Cardiac septum (tissue), 1 donor: ENCODE data around the gene GHRH. TPM values are rescaled to one million over a fixed set of nuclear protein-coding genes. Genes with fewer than 3 reads are reported as not detected.

Source experiments
- DNase-seq: peaks from one replicate; pipeline ENCODE4 v3.0.0-alpha.2; 2020; ENCODE audit warnings: low spot score
- intact Hi-C: fragments of 100-400 bp; cut with DNase I; formaldehyde crosslinking; loops from one replicate; pipeline ENCODE4 v1.14.0; 2022
- total RNA-seq: library from RNA; stranded (reverse); fragmentation: NEBNext Ultra II Directional; extraction: Animal tissue kit (Norgen Biotek cat#: 25700); gene quantifications from one replicate; pipeline ENCODE4 v1.2.1, GENCODE V29; 2021
- donor health status: DM: no; HTN: no; CAD: no.

The GHRH gene
- total RNA-seq, 1 donor from 2014 or later: not detected

DNA sequence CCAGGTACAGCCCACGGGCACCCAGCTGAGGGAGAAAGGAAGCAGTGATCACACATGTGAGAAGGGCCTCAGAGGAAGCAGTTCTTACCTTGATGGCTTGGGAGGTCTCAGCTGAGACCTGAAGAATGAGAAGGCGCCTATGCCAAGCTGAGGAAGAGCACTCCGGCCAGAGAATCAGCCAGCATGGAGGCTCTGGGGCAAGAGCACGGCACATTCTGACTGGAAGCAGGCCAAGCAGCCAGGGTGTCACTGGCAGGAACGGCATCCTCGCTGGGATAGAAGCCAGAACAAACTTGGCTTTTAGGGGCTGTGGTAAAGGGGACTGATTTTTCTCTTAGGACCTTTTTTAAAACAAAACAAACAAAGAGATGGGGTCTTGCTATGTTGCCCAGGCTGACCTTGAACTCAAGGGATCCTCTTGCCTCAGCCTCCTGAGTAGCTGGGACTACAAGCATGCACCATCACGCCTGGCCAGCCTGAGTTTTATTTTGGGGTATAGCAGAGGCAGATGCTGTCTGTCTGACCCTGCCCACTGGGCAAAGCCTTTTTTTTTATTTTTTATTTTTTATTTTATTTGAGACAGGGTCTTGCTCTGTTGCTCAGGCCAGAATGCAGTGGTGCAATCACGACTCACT lies 17.6 kb downstream of the GHRH start:
- peak; percentile 76 for DNase-seq
- intact Hi-C loops: no loop called here

DNA sequence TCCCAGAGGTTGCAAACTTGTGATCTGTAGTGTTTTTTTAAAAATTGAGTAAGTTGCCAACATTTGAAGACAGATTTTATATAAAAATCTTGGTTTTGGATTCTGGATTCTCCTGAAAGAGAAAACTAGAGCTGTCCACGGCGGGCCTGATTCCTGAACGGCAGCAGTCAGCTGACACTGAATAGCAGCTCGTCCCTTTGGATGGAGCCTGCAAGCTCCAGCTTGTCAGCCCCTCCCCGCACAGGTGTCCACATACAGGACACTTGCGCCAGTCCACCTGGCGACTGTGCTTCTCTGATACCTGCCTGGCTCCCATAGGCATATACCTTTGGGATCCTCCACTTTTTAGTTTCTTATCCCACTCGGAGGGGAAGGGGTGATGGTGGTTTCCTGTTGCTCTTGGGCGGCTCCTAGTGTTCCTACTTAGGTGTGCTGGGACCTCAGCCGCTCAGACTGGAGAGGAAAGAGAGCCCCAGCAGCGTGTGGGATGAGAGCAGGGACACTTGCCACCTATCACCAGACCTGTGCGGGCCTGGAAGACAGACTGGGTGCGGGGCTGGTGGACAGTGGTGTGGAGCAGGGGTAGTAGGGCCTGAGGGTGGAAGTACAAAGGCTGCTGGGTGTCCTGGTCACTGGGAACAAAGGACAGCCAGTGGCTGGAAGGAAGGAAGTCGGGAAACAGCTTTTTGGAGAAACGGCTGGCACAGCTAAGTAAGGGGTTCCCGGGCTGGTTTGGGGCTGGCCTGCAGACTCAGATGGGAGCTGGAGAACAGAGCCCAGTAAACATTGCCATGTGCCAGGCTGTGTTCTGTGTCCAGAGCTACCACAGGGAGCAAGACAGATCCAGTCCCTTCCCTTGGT lies 18.3 kb downstream of the GHRH start:
- DNase-seq: peak; percentile 65
- intact Hi-C loops: no loop called here

DNA sequence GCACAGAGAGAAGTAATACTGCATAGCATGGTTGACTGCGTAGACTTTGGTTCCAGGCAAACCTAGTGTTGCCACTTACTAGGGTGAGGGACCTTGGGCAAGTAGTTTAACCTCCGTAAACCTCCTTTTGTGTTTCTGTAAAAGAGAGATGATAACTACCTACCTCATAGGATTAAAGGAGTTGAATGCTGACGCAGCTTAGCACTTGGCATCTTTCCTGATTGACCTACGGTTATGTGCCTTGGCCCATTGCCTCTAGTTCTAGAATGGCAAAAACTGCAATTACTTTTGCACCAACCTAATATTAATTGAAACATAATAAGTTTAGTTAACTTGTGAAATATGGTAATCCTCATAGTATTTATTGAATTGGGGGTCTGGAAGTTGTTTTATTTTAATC lies 19.1 kb downstream of the GHRH start:
- DNase-seq: peak; percentile 27
- intact Hi-C loops: no loop called here

DNA sequence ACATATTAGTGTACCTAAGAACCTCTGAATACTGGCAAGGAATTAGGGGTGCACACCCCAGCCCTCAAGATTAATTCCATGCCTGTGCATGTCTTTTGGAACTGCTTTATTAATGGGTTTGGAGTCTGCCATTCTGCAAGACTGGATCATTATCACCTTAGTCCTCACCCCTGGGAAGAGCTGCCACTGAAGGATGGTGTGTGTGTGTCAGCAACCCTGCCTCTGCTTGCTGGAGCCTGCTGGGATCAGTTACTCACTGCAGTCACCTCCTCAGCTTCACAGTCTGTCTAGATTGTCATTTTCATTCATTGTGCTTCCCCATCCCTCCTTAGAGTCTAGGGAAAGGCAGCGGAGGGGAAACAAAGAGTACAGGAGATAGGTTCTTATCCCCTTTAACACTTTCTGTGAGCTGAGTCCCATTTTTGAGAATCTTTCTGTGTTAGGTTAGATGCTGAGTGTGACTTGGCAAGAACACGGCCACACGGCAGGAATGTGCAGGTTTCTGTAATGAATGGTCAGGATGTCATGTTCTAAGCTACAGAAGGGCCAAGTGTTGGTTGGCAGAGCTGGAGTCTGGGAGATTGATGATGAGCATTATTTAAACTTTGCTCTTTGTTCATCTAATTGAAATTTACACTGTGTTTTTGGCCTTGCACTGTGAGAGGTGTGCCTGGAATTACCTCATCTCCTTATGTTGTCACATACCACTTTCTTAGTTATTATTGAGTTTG lies 21.1 kb downstream of the GHRH start:
- DNase-seq: peak; percentile 33
- intact Hi-C loops: no loop called here

DNA sequence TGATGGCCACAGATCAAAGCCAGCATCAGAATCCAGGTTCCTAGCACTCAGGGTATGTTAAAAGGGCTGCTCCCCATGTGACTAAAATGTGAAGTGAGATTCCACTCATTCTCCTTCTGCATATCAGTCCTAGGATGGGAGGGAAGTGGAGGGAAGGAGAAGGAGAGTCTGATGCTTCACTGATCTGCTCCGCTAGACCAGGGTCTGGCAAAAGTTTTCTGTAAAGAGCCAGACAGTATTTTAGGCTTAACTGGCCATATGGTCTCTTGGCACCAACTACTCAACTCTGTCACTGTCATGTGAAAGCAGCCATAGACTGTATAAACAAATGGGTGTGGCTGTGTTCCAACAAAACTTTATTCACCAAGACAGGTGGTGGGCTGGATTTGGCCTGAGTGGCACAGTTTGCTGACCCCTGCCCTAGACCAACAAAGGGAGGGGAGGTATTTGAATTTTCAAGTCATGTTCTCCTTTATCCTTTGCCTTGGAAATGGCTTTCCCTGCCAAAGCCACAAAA lies 22.6 kb downstream of the GHRH start:
- no peak for DNase-seq
- intact Hi-C loops: no loop called here

DNA sequence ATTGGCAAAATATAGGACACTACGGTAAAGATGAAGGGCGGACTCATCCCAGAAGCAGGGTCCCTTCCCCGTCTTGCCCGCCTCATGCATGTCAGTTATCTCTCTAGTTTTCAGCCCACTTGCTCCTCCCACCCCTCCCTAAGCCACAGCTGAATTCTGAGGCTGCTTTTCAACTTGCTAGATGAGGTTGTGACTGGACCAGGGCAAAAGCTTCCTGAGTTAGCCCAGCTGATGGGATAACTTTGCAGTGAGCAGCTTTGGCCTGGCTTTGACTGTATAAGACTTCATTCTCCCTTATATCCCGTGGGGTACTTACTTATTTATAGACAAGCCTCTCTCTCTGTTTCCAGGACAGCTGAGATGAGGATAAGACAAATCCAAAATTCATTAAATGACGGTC lies 23.2 kb downstream of the GHRH start:
- peak; percentile 38 for DNase-seq
- intact Hi-C loops: no loop called here

DNA sequence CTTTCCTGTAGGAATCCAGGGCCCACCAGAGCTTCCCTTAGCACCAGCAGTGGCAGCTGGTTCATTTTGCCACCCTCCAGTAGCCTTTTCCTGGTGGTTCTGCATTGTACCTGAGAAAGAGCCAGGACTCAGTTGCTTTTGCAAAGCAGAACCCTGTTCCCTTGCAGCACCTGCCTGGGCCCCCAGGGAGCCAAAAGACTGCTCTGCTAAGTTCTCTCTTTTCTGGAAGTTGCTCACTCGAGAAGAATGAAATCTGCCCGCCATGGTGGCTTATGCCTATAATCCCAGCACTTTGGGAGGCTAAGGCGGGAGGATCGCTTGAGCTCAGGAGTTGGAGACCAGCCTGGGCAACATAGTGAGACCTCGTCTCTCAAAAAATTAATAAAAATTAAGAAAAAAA lies 24.0 kb downstream of the GHRH start:
- peak; percentile 26 for DNase-seq
- intact Hi-C loops: no loop called here

DNA sequence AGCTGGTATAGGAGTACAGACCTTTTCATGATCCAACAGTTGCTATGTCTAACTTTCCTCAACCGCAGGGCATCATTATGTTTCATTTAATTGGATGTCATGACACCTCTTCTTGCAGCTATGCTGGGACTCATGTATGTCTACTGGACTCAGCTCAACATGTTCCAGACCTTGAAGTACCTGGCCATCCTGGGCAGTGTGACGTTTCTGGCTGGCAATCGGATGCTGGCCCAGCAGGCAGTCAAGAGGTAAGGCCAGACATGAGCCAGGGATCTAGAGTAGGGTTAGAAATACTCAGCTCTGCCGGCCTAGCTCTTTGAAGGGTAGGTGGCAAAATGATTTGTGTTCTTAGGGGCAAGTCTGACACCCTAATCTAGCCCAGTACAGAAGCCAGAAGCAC lies 25.2 kb downstream of the GHRH start:
- intact Hi-C loops: no loop called here
- DNase-seq: peak; percentile 70

DNA sequence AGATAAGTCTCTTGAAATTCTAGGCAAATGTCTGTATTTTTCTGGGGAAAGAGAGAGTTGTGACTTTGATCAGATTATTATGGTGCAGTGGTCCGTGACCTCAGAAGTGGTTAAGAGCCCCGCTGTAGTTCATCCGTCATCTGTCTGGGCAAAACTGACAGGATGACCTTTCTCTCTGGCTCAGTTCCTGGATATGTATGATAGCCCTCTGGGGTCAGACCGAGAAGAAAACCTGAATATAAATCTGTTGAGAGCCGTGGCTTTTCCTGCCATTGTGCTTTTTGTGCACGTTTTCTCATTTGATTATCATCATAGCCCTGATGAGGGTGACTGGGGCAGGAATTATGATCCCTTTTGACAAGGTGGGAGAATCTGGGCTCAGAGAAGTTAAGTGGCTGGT lies 26.5 kb downstream of the GHRH start:
- DNase-seq: no peak
- intact Hi-C loops: no loop called here

- intact Hi-C loops: no loop called here
- DNase-seq: no peak
These were observed 27.4 kb downstream of the GHRH start for GRCh38 chr20:37234254-37234581.

- no peak for DNase-seq
- intact Hi-C loops: no loop called here
These were observed 27.9 kb downstream of the GHRH start for GRCh38 chr20:37233548-37234253.

DNA sequence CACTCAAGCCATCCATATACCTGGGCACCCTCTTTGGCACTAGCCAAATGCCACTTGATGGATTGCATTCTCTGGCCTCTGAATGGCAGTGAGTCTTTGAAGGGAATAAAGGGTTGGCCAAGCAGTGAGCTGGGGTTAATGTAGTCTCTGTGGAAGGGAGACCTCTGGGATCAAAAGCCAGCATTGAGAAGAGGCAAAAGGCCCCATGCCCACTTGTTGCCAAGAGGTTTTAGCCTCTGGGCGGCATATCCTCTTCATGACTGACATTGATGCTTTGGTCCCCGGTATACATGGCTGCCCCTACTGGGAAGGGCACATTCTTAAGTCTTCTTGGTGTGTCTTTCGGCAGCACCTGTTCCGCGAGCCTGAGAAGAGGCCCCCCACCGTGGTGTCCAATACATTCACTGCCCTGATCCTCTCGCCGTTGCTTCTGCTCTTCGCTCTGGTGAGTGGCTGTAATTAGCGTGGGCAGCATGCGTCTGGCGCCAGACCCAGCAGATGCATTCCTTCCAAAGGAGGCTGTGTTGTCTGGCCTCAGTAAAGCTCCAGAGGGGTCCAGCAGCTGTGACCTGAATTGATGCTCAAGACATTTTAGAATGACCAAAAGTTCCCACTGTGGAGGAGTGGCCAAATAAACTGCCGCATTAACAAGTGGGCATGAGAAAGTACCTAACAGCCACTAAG lies 29.5 kb downstream of the GHRH start:
- no peak for DNase-seq
- intact Hi-C loops: no loop called here

DNA sequence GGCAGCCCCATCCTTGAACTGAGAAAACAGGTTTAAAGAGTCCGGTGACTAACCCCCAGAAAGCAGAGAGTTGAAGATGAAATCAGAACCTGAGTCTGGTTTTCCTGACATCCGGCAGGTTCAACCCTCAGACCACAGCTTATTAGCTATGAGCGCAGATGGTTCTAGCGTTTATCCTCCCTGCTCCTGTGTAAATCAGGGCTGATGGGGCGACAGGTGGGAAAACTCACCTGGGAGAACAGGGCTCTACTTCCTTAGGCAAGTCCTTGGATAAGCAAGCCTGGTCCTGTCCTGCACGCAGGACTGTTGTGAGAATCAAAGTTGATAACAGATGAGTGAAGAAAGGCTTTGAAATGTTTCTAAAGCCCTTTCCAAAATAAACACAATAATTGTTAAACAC lies 31.4 kb downstream of the GHRH start:
- no peak for DNase-seq
- intact Hi-C loops: no loop called here

GRCh38 chr20:37229357-37229756 lies 32.3 kb downstream of the GHRH start:
- no peak for DNase-seq
- intact Hi-C loops: no loop called here

DNA sequence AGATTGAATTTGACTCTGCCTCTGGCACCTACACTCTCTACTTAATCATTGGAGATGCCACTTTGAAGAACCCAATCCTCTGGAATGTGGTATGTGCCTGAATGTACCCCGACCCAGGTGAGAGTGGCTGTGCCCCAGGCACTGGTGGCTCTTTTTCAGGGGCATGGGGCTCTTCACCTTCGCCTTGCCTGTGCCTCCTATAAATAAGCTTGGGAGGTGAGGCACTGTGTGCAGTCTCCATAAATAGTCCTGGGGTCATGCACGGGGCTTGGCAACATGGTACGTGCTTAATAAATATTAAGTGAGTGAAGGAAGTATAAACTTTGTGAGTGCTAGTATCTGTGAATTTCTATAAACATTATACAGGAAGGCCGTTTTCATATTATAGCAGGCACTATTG lies 33.0 kb downstream of the GHRH start:
- intact Hi-C loops: no loop called here
- DNase-seq: no peak

DNA sequence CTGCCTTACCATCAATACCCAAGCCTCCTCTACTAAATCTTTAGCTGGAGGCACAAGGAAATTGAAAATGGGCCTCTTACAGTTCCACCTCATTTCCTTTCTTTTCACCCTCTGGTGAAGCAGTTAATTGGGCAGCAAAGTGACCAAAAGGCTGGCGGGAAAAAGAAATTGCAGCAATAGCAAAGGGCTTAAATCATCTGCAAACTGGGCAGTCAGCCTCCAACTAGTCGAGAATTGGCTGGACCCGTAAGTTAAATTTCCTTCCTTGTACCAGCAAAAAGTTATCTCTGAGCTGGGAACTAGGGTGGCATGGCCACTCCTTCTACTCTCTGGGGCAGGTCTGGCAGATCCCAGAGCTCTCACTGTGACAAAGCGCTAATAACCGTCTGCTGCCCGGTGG lies 33.5 kb downstream of the GHRH start:
- DNase-seq: peak; percentile 26
- intact Hi-C loops: no loop called here

GRCh38 chr20:37226889-37227288 lies 34.7 kb downstream of the GHRH start:
- peak; percentile 76 for DNase-seq
- intact Hi-C loops: no loop called here

DNA sequence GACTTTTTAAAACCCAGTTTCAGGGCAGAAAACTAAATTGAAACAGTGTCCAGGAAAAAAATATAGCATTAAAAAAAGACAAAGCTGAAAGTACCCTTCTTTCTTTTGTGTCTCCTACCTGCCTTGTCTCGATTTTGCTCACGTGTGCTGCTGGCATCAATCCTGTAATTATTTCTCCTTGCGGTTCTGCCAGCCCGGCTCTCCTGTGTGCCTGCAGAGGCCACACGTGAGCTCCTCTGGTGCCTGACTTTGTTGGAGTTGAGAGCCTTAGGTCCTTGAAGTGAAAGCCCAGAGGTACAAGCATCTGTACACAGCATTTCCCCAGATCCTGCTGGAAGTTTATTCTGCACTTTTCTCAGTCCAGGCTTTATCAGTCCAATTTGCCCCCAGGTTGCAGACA lies 36.5 kb downstream of the GHRH start:
- DNase-seq: no peak
- intact Hi-C loops: no loop called here

GRCh38 chr20:37223053-37223452 lies 38.6 kb downstream of the GHRH start:
- no peak for DNase-seq
- intact Hi-C loops: no loop called here
